GM12878 (cell line): Measurements from ENCODE around the gene CD52. TPM values are rescaled to one million over a fixed set of nuclear protein-coding genes. Genes with fewer than 3 reads are reported as not detected.

ENCODE experiments used
- ATAC-seq: fragments of 200-7000 bp; cut with Tn5 transposase; 3 replicates; pipeline ENCODE4 v1.9.1; 2020; ENCODE audit warnings: mild to moderate bottlenecking, moderate library complexity
- BruUV-seq: library from RNA; stranded (reverse); fragments of 400-500 nt; replicated peaks from 2 replicates; lab custom pipeline; 2021; lab: Mats Ljungman, UMichigan
- CTCF ChIA-PET: fragments of 300-600 bp; sonication (Branson Sonifier 250); formaldehyde crosslinking; extraction: SDS; loops from one replicate; lab custom pipeline; 2021; ENCODE audit warnings: inconsistent platforms; lab: Yijun Ruan, JAX
- POLR2A ChIA-PET: fragments of 350-600 bp; formaldehyde crosslinking; extraction: SDS; loops from one replicate; lab custom pipeline; 2021; ENCODE audit warnings: inconsistent platforms; lab: Charles Lee
- RAD21 ChIA-PET: fragments of 300-600 bp; sonication (Branson Sonifier 250); formaldehyde crosslinking; loops from one replicate; lab custom pipeline; 2023; ENCODE audit warnings: antibody characterized with exemption; ENCODE audit not compliant: unreplicated experiment; lab: Charles Lee
- SMC1A ChIA-PET: fragments of 300-600 bp; sonication (Branson Sonifier 250); formaldehyde crosslinking; loops from one replicate; lab custom pipeline; 2023; ENCODE audit not compliant: unreplicated experiment, uncharacterized antibody; lab: Charles Lee
- DNase-seq: peaks from one replicate; pipeline ENCODE4 v3.0.0-alpha.2; 2011; ENCODE audit warnings: low read depth, low spot score
- FAIRE-seq: peaks from 3 replicates; lab custom pipeline; 2011; peaks lifted over from hg19 to GRCh38; lab: Jason Lieb, UNC
- H2AFZ ChIP-seq: 2 replicates; pipeline ENCODE4 v1.6.0; 2011; ENCODE audit warnings: low read depth, low read length, control low read depth; ENCODE audit not compliant: control insufficient read depth
- H3K27ac ChIP-seq: 2 replicates; pipeline ENCODE4 v1.5.1; 2011; ENCODE audit warnings: control low read depth; ENCODE audit not compliant: control insufficient read depth, insufficient read depth
- H3K27me3 ChIP-seq, 2 experiments: replicated peaks in 1 of 2; 2 replicates each; pipeline versions ENCODE4 v1.6.0 to v1.6.1; 2011; ENCODE audit warnings: low read length in 1 of 2; ENCODE audit not compliant: control insufficient read depth in 2 of 2, insufficient read depth in 2 of 2
- H3K36me3 ChIP-seq, 2 experiments: 2 replicates each; pipeline ENCODE4 v1.5.1; 2011; ENCODE audit warnings: low read length in 1 of 2; ENCODE audit not compliant: control insufficient read depth in 2 of 2, insufficient read depth in 2 of 2
- H3K4me1 ChIP-seq: 2 replicates; pipeline ENCODE4 v1.6.1; 2011; ENCODE audit warnings: mild to moderate bottlenecking, low read length, moderate library complexity, mixed read lengths; ENCODE audit not compliant: control insufficient read depth, insufficient read depth
- H3K4me2 ChIP-seq: 2 replicates; pipeline ENCODE4 v1.6.0; 2011; ENCODE audit warnings: control low read depth; ENCODE audit not compliant: control insufficient read depth, insufficient read depth
- H3K4me3 ChIP-seq: fragments of 200-600 bp; sonication (generic); 2 replicates; pipeline ENCODE4 v1.5.1; 2016
- H3K79me2 ChIP-seq: 2 replicates; pipeline ENCODE4 v1.6.0; 2011; ENCODE audit warnings: low read length; ENCODE audit not compliant: control insufficient read depth, insufficient read depth
- H3K9ac ChIP-seq: 2 replicates; pipeline ENCODE4 v1.8.0; 2011; ENCODE audit warnings: low read length, control low read depth, mixed read lengths; ENCODE audit not compliant: control insufficient read depth, insufficient read depth
- H3K9me3 ChIP-seq: replicated peaks from 3 replicates; pipeline ENCODE4 v1.5.1; 2011; ENCODE audit warnings: mild to moderate bottlenecking, low read length; ENCODE audit not compliant: control insufficient read depth, insufficient read depth
- H4K20me1 ChIP-seq: 2 replicates; pipeline ENCODE4 v1.6.0; 2011; ENCODE audit not compliant: control insufficient read depth, insufficient read depth
- BCL11A ChIP-seq: IDR thresholded peaks from 2 replicates; pipeline ENCODE4 v1.6.1; 2011; ENCODE audit warnings: low read depth, low read length
- CREM ChIP-seq: IDR thresholded peaks from 2 replicates; pipeline ENCODE4 v1.6.1; 2014; ENCODE audit warnings: antibody characterized with exemption, low read depth
- HDAC2 ChIP-seq: fragments of 200-600 bp; sonication (generic); IDR thresholded peaks from 2 replicates; pipeline ENCODE4 v1.6.1; 2017
- NFXL1 ChIP-seq: fragments of 450-650 bp; IDR thresholded peaks from 2 replicates; pipeline ENCODE4 v1.6.1; 2017; ENCODE audit warnings: antibody characterized with exemption, mild to moderate bottlenecking, borderline replicate concordance
- NRF1 ChIP-seq: conservative IDR thresholded peaks from 2 replicates; pipeline ENCODE4 v1.6.1; 2011; ENCODE audit warnings: mild to moderate bottlenecking, low read depth, low read length, improper control_type of control experiment
- PKNOX1 ChIP-seq: fragments of 450-650 bp; IDR thresholded peaks from 2 replicates; pipeline ENCODE4 v1.6.1; 2016; ENCODE audit warnings: mild to moderate bottlenecking
- POLR2A ChIP-seq: IDR thresholded peaks from 2 replicates; pipeline ENCODE4 v1.6.1; 2011; ENCODE audit warnings: low read depth, mild to moderate bottlenecking, low read length
- REST ChIP-seq: IDR thresholded peaks from 2 replicates; pipeline ENCODE4 v1.6.1; 2012; ENCODE audit warnings: mild to moderate bottlenecking, low read depth, low read length
- SREBF1 ChIP-seq: IDR thresholded peaks from 2 replicates; pipeline ENCODE4 v1.6.1; 2012; ENCODE audit warnings: mild to moderate bottlenecking, low read length
- TAF1 ChIP-seq: IDR thresholded peaks from 2 replicates; pipeline ENCODE4 v1.6.1; 2011; ENCODE audit warnings: mild to moderate bottlenecking, low read depth, low read length, borderline replicate concordance
- ZZZ3 ChIP-seq: IDR thresholded peaks from 2 replicates; pipeline ENCODE4 v1.6.1; 2011; ENCODE audit warnings: low read depth; ENCODE audit not compliant: control insufficient read depth, insufficient read length
- WGBS: methylation state at CpG from one replicate; pipeline ENCODE4 v1.1.6; 2016; ENCODE audit warnings: low lambda C conversion rate; ENCODE audit not compliant: insufficient replicate concordance, insufficient coverage; ENCODE audit errors: missing lambda C conversion rate; 5-methylcytosine and 5-hydroxymethylcytosine counted together
- in situ Hi-C: fragments of 300-500 bp; cut with MboI; formaldehyde crosslinking; loops from 9 replicates; pipeline ENCODE4 v1.14.3; 2018; ENCODE audit warnings: mixed read lengths
- intact Hi-C: fragments of 100-400 bp; cut with micrococcal nuclease; formaldehyde crosslinking; loops from one replicate; pipeline ENCODE4 v1.14.2; 2022; ENCODE audit not compliant: unreplicated experiment
- polyA plus RNA-seq, 11 experiments: library from polyadenylated mRNA; depleted of rRNA in 4 of 11; unstranded in 6 of 11; stranded (reverse) in 5 of 11; fragments of >200 nt; fragmentation: Nextera tagmentation in 4 of 11; fragmentation: Illumina TruSeq in 1 of 11; extraction: Ambion mirVana in 4 of 11; extraction: Trizol in 1 of 11; gene quantifications; 1 replicate in 1 of 11; 2 replicates in 10 of 11; pipeline versions ENCODE4 v1.2.1 to v1.2.3, GENCODE V29; 2011 to 2016; ENCODE audit warnings: inconsistent platforms in 2 of 11, missing spikeins in 2 of 11, low read depth in 1 of 11
- total RNA-seq, 4 experiments: library from RNA; depleted of rRNA in 3 of 4; stranded (reverse); fragments of >200 nt in 3 of 4; fragmentation: Illumina TruSeq in 1 of 4; extraction: Trizol in 1 of 4; gene quantifications; 2 replicates each; pipeline versions ENCODE4 v1.2.1 to v1.2.3, GENCODE V29; 2013 to 2021

CD52 gene
- total and polyA plus RNA-seq, 10 of the 15 experiments (the other 5 are each of a cell fraction or from before 2014, with no cell fraction given) = 237 to 2,736 (median 532) TPM

GRCh38 chr1:26281091-26281958, 36.4 kb upstream of the CD52 start:
- Histone ChIP-seq H3K4me1 (peaks cover 52% of the 10 kb centered on the region), H3K36me3 (peaks cover 14 to 15% of the 10 kb centered on the region in 2 experiments), H3K4me3 (peak overlapping the region; percentile 88; the same call in 1 of the 2 replicates), H3K79me2 (peaks cover 26% of the 10 kb centered on the region), H3K27ac (no peak overlapping the region), H3K9me3 (no peaks in the 10 kb centered on the region), H3K27me3 (no peaks in the 10 kb centered on the region), H3K9ac (peak overlapping the region; percentile 91), H3K4me2 (peak overlapping the region; percentile 98), H2AFZ (no peak overlapping the region), H4K20me1 (no peaks in the 10 kb centered on the region)
- no peak for DNase-seq
- CTCF ChIA-PET = interaction anchor here (1.6 to 18.0 kb wide), 5 partner anchors 7 to 135 kb away, joined by 8 to 879 read pairs (median 68); partner anchors contain the start of genes CD52 and CEP85
- RAD21 ChIA-PET = interaction anchor here (1.0 to 8.9 kb wide), 5 partner anchors 26 to 135 kb away, joined by 3 to 113 read pairs (median 3); partner anchors contain the start of gene CD52
- SMC1A ChIA-PET = interaction anchor here (2.6 to 9.1 kb wide), 2 partner anchors 7 to 39 kb away, joined by 18 to 119 read pairs; partner anchors contain the start of gene CD52
- in situ Hi-C loops (no loop called here), intact Hi-C loops (no loop called here)
- WGBS = 84% methylated on average over 4 of the region's 5 CpGs
- no peak for ATAC-seq
- no peak for FAIRE-seq
- TF ChIP-seq CREM (no peak), POLR2A (0 out of 2 replicates have a peak, but pooled peaks have one; percentile 47)
- POLR2A ChIA-PET = interaction anchor here (0.6 to 2.0 kb wide), 4 partner anchors 34 to 46 kb away, joined by 3 to 11 read pairs (median 4); partner anchors contain the start of gene CD52
- BruUV-seq = TSS peak; percentile 88

- H4K20me1 ChIP-seq = no peaks in the 10 kb centered on the region
- H3K9me3 ChIP-seq = no peaks in the 10 kb centered on the region
- 64% methylated on average over 15 of the region's 15 CpGs for WGBS
- H3K27ac ChIP-seq = no peak overlapping the region
- H3K4me2 ChIP-seq = no peak overlapping the region
- in situ Hi-C loops = no loop called here
- DNase-seq = no peak
- BruUV-seq = no TSS peak
- intact Hi-C loops = no loop called here
- no peak for ATAC-seq
- no peak overlapping the region for H3K9ac ChIP-seq
- no peak overlapping the region for H2AFZ ChIP-seq
- FAIRE-seq = no peak
- ChIA-PET POLR2A (interaction anchor here (2.0 kb wide), 1 partner anchor 36 kb away, joined by 11 read pairs; the partner anchor contains the start of gene CD52), SMC1A (interaction anchor here (9.1 kb wide), 1 partner anchor 38 kb away, joined by 119 read pairs; the partner anchor contains the start of gene CD52), RAD21 (interaction anchor here (1.0 to 8.9 kb wide), 2 partner anchors 26 to 37 kb away, joined by 3 to 113 read pairs; partner anchors contain the start of gene CD52), CTCF (interaction anchor here (1.6 to 18.0 kb wide), 3 partner anchors 37 to 135 kb away, joined by 8 to 879 read pairs (median 80); partner anchors contain the start of gene CD52)
- no peak overlapping the region for H3K4me3 ChIP-seq
- H3K36me3 ChIP-seq = peaks cover 7 to 11% of the 10 kb centered on the region in 2 experiments
- no peaks in the 10 kb centered on the region for H3K27me3 ChIP-seq
- H3K79me2 ChIP-seq = peaks cover 26% of the 10 kb centered on the region
- peaks cover 54% of the 10 kb centered on the region for H3K4me1 ChIP-seq
- no peak for TF ChIP-seq NFXL1
- TF ChIP-seq PKNOX1 = no peak
- no peak for TF ChIP-seq ZZZ3
- no peak for TF ChIP-seq SREBF1
- TF ChIP-seq BCL11A = no peak
- TF ChIP-seq NRF1 = no peak
- no peak for TF ChIP-seq REST
- no peak for TF ChIP-seq TAF1
- TF ChIP-seq HDAC2 = no peak
Measured at GRCh38 chr1:26281971-26282370, 35.8 kb upstream of the CD52 start.
